Spleen (tissue), 7 donors: ENCODE results near the gene ZNF581.

Experiments used
- CTCF ChIP-seq, 11 experiments: fragments of 200-600 bp in 7 of 11; fragments of 450-650 bp in 4 of 11; sonication (generic) in 4 of 11; IDR thresholded peaks in 8 of 11; conservative IDR thresholded peaks in 3 of 11; 1 replicate in 7 of 11; 2 replicates in 4 of 11; pipeline versions ENCODE4 v1.4.0 to v1.8.0; 2016 to 2021; ENCODE audit warnings: antibody characterized with exemption in 11 of 11, inconsistent platforms in 4 of 11, mild to moderate bottlenecking in 1 of 11
- POLR2A ChIP-seq, 3 donors: fragments of 450-650 bp; IDR thresholded peaks; one replicate each; pipeline ENCODE4 v1.5.1; 2017; ENCODE audit warnings: antibody characterized with exemption in 3 of 3, mild to moderate bottlenecking in 1 of 3
- POLR2AphosphoS5 ChIP-seq, 3 donors: sonication (generic); formaldehyde crosslinking; IDR thresholded peaks; one replicate each; pipeline ENCODE4 v1.5.1; 2017; ENCODE audit warnings: antibody characterized with exemption in 3 of 3
- donor health status: DM: no; HTN: no; CAD: no; lungs with moderate emphysema.
- donor health status: DM: no; HTN: no; CAD: no.
- donor health status: DM: no; HTN: no; CAD: no.

- TF ChIP-seq POLR2AphosphoS5 (IDR thresholded peaks at IDR 0.05) (peak in 1 of 3 donors; percentile 1), CTCF (IDR thresholded peaks at IDR 0.05 in 8 of 11, conservative IDR thresholded peaks at IDR 0.05 in 3 of 11) (no peak), POLR2A (IDR thresholded peaks at IDR 0.05) (no peak)
These were observed 37.1 kb downstream of the ZNF581 start for GRCh38 chr19:55680339-55681130.
